Activated naive CD4-positive, alpha-beta T cell treated with anti-CD3 and anti-CD28 coated beads, Interleukin-2, amount 10 ng/mL, durations not matched to agents 7 days and 5 days (primary cell): ENCODE data around the gene PCDHB8.
"Not testable (repeated sequence)": the region's sequence is repeated elsewhere in the genome, so short reads cannot be mapped to it uniquely, and the experiment has no call there.

ENCODE experiments used
- CTCF ChIA-PET: fragments of 350-600 bp; sonication (Branson Sonifier 250); formaldehyde crosslinking; loops from one replicate; lab custom pipeline; 2021; ENCODE audit warnings: antibody characterized with exemption; lab: Charles Lee
- DNase-seq: peaks from one replicate; pipeline ENCODE4 v3.0.0-alpha.2; 2020
- H3K27ac Mint-ChIP-seq: one replicate; pipeline ENCODE4 v1.8.0; 2021; ENCODE audit warnings: mild to moderate bottlenecking, moderate library complexity, mixed read lengths
- H3K27me3 Mint-ChIP-seq: one replicate; pipeline ENCODE4 v1.8.0; 2021; ENCODE audit warnings: mild to moderate bottlenecking, mixed read lengths
- H3K36me3 Mint-ChIP-seq: one replicate; pipeline ENCODE4 v1.8.0; 2021; ENCODE audit warnings: mixed read lengths
- H3K4me1 Mint-ChIP-seq: one replicate; pipeline ENCODE4 v1.8.0; 2021; ENCODE audit warnings: mixed read lengths
- H3K4me3 Mint-ChIP-seq: one replicate; pipeline ENCODE4 v1.8.0; 2021; ENCODE audit warnings: mild to moderate bottlenecking, moderate library complexity, mixed read lengths
- H3K9me3 Mint-ChIP-seq: one replicate; pipeline ENCODE4 v1.8.0; 2021; ENCODE audit warnings: mixed read lengths

The PCDHB8 gene

GRCh38 chr5:141172381-141173204 lies 5.0 kb upstream of the PCDHB8 start, which contains the start of gene PCDHB7:
TSS of gene PCDHB7 (plus strand) at chr5:141172644. CDS start at chr5:141172836, 192 bp downstream.
- peaks cover 13% of the 10 kb centered on the region for H3K27me3 Mint-ChIP-seq
- DNase-seq = peak; percentile 38
- no peak within 1 kb of the TSS for H3K27ac Mint-ChIP-seq
- peaks cover 13% of the 10 kb centered on the region for H3K9me3 Mint-ChIP-seq
- CTCF ChIA-PET = no interaction called here
- no peaks in the 10 kb centered on the region for H3K4me1 Mint-ChIP-seq
- H3K36me3 Mint-ChIP-seq = no peaks in the 10 kb centered on the region
- H3K4me3 Mint-ChIP-seq = no peak within 1 kb of the TSS

DNA sequence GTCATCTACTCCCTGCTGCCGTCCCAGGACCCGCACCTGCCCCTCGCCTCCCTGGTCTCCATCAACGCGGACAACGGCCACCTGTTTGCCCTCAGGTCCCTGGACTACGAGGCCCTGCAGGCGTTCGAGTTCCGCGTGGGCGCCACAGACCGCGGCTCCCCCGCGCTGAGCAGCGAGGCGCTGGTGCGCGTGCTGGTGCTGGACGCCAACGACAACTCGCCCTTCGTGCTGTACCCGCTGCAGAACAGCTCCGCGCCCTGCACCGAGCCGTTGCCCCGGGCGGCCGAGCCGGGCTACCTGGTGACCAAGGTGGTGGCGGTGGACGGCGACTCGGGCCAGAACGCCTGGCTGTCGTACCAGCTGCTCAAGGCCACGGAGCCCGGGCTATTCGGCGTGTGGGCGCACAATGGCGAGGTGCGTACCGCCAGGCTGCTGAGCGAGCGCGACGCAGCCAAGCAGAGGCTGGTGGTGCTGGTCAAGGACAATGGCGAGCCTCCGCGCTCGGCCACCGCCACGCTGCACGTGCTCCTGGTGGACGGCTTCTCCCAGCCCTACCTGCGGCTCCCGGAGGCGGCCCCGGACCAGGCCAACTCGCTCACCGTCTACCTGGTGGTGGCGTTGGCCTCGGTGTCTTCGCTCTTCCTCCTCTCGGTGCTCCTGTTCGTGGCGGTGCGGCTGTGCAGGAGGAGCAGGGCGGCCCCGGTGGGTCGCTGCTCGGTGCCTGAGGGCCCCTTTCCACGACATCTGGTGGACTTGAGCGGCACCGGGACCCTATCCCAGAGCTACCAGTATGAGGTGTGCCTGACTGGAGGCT lies 3.1 kb upstream of the PCDHB8 start:
- DNase-seq, H3K4me3 Mint-ChIP-seq, H3K27ac Mint-ChIP-seq, CTCF ChIA-PET, H3K4me1 Mint-ChIP-seq, H3K36me3 Mint-ChIP-seq: not testable (repeated sequence)
- peaks cover 11% of the 10 kb centered on the region for H3K9me3 Mint-ChIP-seq
- peaks cover 13% of the 10 kb centered on the region for H3K27me3 Mint-ChIP-seq

DNA sequence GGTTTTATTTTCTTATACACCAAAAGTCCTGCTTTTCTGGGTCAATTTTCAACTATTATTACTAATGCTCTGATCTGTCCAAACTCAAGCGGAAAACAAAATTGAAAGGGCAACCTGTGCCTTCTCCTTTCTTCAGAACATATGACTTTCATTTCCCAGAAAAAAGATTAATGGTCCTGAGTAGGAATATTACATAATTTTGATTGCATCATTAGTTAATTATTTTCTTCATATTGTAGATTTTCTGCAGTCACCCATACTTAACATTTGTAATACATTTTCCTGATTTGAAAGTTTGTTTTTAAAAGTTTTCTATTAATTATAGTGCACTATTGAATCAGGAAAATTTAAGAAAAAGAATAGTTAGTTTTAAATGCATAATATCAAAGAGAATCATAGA lies 1.7 kb upstream of the PCDHB8 start:
- H3K36me3 Mint-ChIP-seq = no peaks in the 10 kb centered on the region
- H3K27ac Mint-ChIP-seq = no peak overlapping the region
- no peak for DNase-seq

GRCh38 chr5:141179371-141179770 lies 1.8 kb downstream of the PCDHB8 start:
- H3K27me3 Mint-ChIP-seq = peaks cover 14% of the 10 kb centered on the region
- H3K9me3 Mint-ChIP-seq = peaks cover 22% of the 10 kb centered on the region
- H3K4me1 Mint-ChIP-seq, H3K4me3 Mint-ChIP-seq, H3K27ac Mint-ChIP-seq, H3K36me3 Mint-ChIP-seq, CTCF ChIA-PET, DNase-seq: not testable (repeated sequence)

More for the DNA sequence above, 1.7 kb upstream of the PCDHB8 start:
- Mint-ChIP-seq H3K27me3 (peaks cover 13% of the 10 kb centered on the region), H3K4me1 (no peaks in the 10 kb centered on the region), H3K9me3 (peaks cover 15% of the 10 kb centered on the region), H3K4me3 (no peak overlapping the region)
- CTCF ChIA-PET = no interaction called here

- H3K4me1 Mint-ChIP-seq, H3K27ac Mint-ChIP-seq, CTCF ChIA-PET: not testable (repeated sequence)
These were observed 2.3 kb downstream of the PCDHB8 start for GRCh38 chr5:141179876-141180275.

GRCh38 chr5:141180313-141180712 lies 2.7 kb downstream of the PCDHB8 start:
- Mint-ChIP-seq H3K4me1 (no peaks in the 10 kb centered on the region), H3K27me3 (peaks cover 14% of the 10 kb centered on the region), H3K36me3 (peaks cover 6% of the 10 kb centered on the region), H3K4me3 (no peak overlapping the region), H3K27ac (no peak overlapping the region), H3K9me3 (peaks cover 23% of the 10 kb centered on the region)
- CTCF ChIA-PET = no interaction called here
- DNase-seq = no peak

More at GRCh38 chr5:141179876-141180275, 2.3 kb downstream of the PCDHB8 start:
- Mint-ChIP-seq H3K27me3 (peaks cover 15% of the 10 kb centered on the region), H3K9me3 (peaks cover 24% of the 10 kb centered on the region)
- not testable (repeated sequence) for H3K4me3 Mint-ChIP-seq, H3K36me3 Mint-ChIP-seq, DNase-seq

DNA sequence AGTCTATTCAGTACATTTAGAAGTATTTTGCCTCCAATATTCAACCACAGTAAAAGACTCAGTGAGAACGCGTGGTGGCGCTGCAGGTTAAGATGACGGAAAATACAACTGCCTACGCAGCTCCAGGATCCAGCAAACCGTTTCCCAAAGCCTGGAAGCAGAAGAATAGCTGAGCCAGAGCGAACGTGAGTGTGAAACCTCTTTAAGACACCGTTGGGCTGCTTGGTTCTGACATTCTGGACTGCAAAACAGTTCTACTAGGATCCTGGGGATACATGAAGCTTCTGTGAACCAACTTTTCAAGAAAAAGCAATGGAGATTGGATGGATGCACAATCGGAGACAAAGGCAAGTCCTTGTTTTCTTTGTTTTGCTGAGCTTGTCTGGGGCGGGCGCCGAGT lies 4.7 kb downstream of the PCDHB8 start, which contains the start of gene PCDHB16:
Gene PCDHB16 (plus strand): TSS at position 140 of the 400 bp plus-strand sequence. CDS start 173 bp downstream, at position 313.
- Mint-ChIP-seq H3K9me3 (peaks cover 28% of the 10 kb centered on the region), H3K4me1 (no peaks in the 10 kb centered on the region), H3K27ac (no peak within 1 kb of the TSS), H3K27me3 (peaks cover 19% of the 10 kb centered on the region), H3K4me3 (no peak within 1 kb of the TSS), H3K36me3 (peaks cover 6% of the 10 kb centered on the region)
- CTCF ChIA-PET = interaction anchor here (0.6 kb wide), 1 partner anchor 10 kb away, joined by 4 read pairs; the partner anchor contains the start of gene PCDHB10
- DNase-seq = no peak

GRCh38 chr5:141184117-141184855 lies 6.7 kb downstream of the PCDHB8 start:
- H3K4me3 Mint-ChIP-seq, H3K27ac Mint-ChIP-seq, CTCF ChIA-PET, H3K36me3 Mint-ChIP-seq, DNase-seq, H3K4me1 Mint-ChIP-seq: not testable (repeated sequence)
- peaks cover 32% of the 10 kb centered on the region for H3K9me3 Mint-ChIP-seq
- H3K27me3 Mint-ChIP-seq = peaks cover 22% of the 10 kb centered on the region

- no peak within 1 kb of the TSS for H3K4me3 Mint-ChIP-seq
- H3K4me1 Mint-ChIP-seq = no peaks in the 10 kb centered on the region
- peaks cover 22% of the 10 kb centered on the region for H3K27me3 Mint-ChIP-seq
- peak; percentile 39 for DNase-seq
- peaks cover 6% of the 10 kb centered on the region for H3K36me3 Mint-ChIP-seq
- CTCF ChIA-PET = interaction anchor here (0.7 to 2.2 kb wide), 4 partner anchors 10 to 635 kb away, joined by 3 to 6 read pairs (median 3); partner anchors contain the start of genes PCDHB15 and PCDHB8
- H3K9me3 Mint-ChIP-seq = peaks cover 26% of the 10 kb centered on the region
- no peak within 1 kb of the TSS for H3K27ac Mint-ChIP-seq
These were observed 9.4 kb downstream of the PCDHB8 start, which contains the start of gene PCDHB9 for GRCh38 chr5:141186897-141187512. TSS of gene PCDHB9 (plus strand) at chr5:141187161. CDS start at chr5:141187319, 158 bp downstream.

GRCh38 chr5:141188682-141189081 lies 11.1 kb downstream of the PCDHB8 start:
- H3K4me1 Mint-ChIP-seq, H3K4me3 Mint-ChIP-seq, H3K36me3 Mint-ChIP-seq, DNase-seq, CTCF ChIA-PET, H3K27ac Mint-ChIP-seq: not testable (repeated sequence)
- H3K27me3 Mint-ChIP-seq = peaks cover 15% of the 10 kb centered on the region
- H3K9me3 Mint-ChIP-seq = peaks cover 27% of the 10 kb centered on the region

DNA sequence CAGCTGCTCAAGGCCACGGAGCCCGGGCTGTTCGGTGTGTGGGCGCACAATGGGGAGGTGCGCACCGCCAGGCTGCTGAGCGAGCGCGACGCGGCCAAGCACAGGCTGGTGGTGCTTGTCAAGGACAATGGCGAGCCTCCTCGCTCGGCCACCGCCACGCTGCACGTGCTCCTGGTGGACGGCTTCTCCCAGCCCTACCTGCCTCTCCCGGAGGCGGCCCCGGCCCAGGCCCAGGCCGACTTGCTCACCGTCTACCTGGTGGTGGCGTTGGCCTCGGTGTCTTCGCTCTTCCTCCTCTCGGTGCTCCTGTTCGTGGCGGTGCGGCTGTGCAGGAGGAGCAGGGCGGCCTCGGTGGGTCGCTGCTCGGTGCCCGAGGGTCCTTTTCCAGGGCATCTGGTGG lies 11.5 kb downstream of the PCDHB8 start:
- H3K36me3 Mint-ChIP-seq, H3K27ac Mint-ChIP-seq, CTCF ChIA-PET, DNase-seq, H3K4me1 Mint-ChIP-seq, H3K4me3 Mint-ChIP-seq: not testable (repeated sequence)
- Mint-ChIP-seq H3K27me3 (peaks cover 15% of the 10 kb centered on the region), H3K9me3 (peaks cover 26% of the 10 kb centered on the region)

DNA sequence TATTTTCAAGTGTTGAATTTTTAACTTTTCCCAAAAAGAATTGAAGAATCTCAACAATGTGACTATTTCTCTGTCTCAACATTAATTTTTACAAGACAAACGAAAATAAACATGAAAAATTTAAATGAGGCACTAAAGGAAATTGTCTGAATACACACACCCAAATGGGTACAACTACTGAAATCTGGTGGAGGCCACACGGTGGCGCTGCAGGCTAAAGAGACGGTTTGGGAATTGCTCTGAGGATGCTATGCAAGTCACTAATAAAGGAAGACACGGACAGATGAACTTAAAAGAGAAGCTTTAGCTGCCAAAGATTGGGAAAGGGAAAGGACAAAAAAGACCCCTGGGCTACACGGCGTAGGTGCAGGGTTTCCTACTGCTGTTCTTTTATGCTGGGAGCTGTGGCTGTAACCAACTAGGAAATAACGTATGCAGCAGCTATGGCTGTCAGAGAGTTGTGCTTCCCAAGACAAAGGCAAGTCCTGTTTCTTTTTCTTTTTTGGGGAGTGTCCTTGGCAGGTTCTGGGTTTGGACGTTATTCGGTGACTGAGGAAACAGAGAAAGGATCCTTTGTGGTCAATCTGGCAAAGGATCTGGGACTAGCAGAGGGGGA lies 14.6 kb downstream of the PCDHB8 start, which contains the start of gene PCDHB10:
Gene PCDHB10 (plus strand): TSS at position 244 of the 616 bp plus-strand sequence. CDS start 200 bp downstream, at position 444.
- Mint-ChIP-seq H3K4me3 (no peak within 1 kb of the TSS), H3K36me3 (no peaks in the 10 kb centered on the region), H3K27ac (no peak within 1 kb of the TSS), H3K27me3 (peaks cover 7% of the 10 kb centered on the region), H3K9me3 (peaks cover 25% of the 10 kb centered on the region), H3K4me1 (no peaks in the 10 kb centered on the region)
- peak; percentile 48 for DNase-seq
- CTCF ChIA-PET = interaction anchor here (0.6 to 1.5 kb wide), 5 partner anchors 8 to 331 kb away, joined by 3 to 5 read pairs (median 4); partner anchors contain the start of gene PCDHB8

- peaks cover 25% of the 10 kb centered on the region for H3K9me3 Mint-ChIP-seq
- H3K4me3 Mint-ChIP-seq, H3K27me3 Mint-ChIP-seq, DNase-seq, CTCF ChIA-PET, H3K27ac Mint-ChIP-seq, H3K36me3 Mint-ChIP-seq, H3K4me1 Mint-ChIP-seq: not testable (repeated sequence)
These were observed 16.7 kb downstream of the PCDHB8 start for GRCh38 chr5:141194332-141194731.
